GM18868 (cell line): ENCODE results near the gene RAB24.
"Not testable (repeated sequence)": the region's sequence is repeated elsewhere in the genome, so short reads cannot be mapped to it uniquely, and the experiment has no call there.

Source experiments
- ATAC-seq: cut with Tn5 transposase; IDR thresholded peaks from one replicate; pipeline ENCODE4 v1.9.1; 2021; ENCODE audit warnings: mild to moderate bottlenecking, moderate library complexity; ENCODE audit not compliant: unreplicated experiment

RAB24 gene

GRCh38 chr5:177303121-177303924, at the start of gene RAB24, which contains the start of gene PRELID1:
Gene RAB24, minus strand, starts transcription at chr5:177303719. Its CDS starts 431 bp downstream, at chr5:177303288.
Gene PRELID1, plus strand, starts transcription at chr5:177303799. Its CDS starts 187 bp downstream, at chr5:177303986.
- ATAC-seq: peak; percentile 68

- no peak for ATAC-seq
Measured at GRCh38 chr5:177353093-177353492, 49.6 kb upstream of the RAB24 start.

- ATAC-seq: peak; percentile 95
Measured at GRCh38 chr5:177351392-177352329, 48.1 kb upstream of the RAB24 start, which contains the start of gene LMAN2. Gene LMAN2, minus strand, starts transcription at chr5:177351668. Its CDS starts 21 bp downstream, at chr5:177351647.

GRCh38 chr5:177350776-177351391, 47.4 kb upstream of the RAB24 start:
- no peak for ATAC-seq

GRCh38 chr5:177349762-177350161, 46.2 kb upstream of the RAB24 start:
- ATAC-seq: no peak

- no peak for ATAC-seq
Measured at GRCh38 chr5:177349362-177349647, 45.8 kb upstream of the RAB24 start.

GRCh38 chr5:177347699-177348098, 44.2 kb upstream of the RAB24 start:
- no peak for ATAC-seq

- no peak for ATAC-seq
Measured at GRCh38 chr5:177346820-177347219, 43.3 kb upstream of the RAB24 start.

GRCh38 chr5:177344891-177345290, 41.4 kb upstream of the RAB24 start:
- no peak for ATAC-seq

- ATAC-seq: no peak
Measured at GRCh38 chr5:177343777-177344176, 40.3 kb upstream of the RAB24 start.

- not testable (repeated sequence) for ATAC-seq
Measured at GRCh38 chr5:177343000-177343399, 39.5 kb upstream of the RAB24 start.

GRCh38 chr5:177339107-177339638, 35.7 kb upstream of the RAB24 start:
- no peak for ATAC-seq

GRCh38 chr5:177338251-177339106, 35.0 kb upstream of the RAB24 start:
- no peak for ATAC-seq

- no peak for ATAC-seq
Measured at GRCh38 chr5:177336603-177337494, 33.3 kb upstream of the RAB24 start.

- ATAC-seq: no peak
Measured at GRCh38 chr5:177336112-177336511, 32.6 kb upstream of the RAB24 start.

- no peak for ATAC-seq
Measured at GRCh38 chr5:177335701-177336065, 32.2 kb upstream of the RAB24 start.

- no peak for ATAC-seq
Measured at GRCh38 chr5:177334781-177335700, 31.5 kb upstream of the RAB24 start.

- ATAC-seq: no peak
Measured at GRCh38 chr5:177334155-177334551, 30.6 kb upstream of the RAB24 start.
